ENCODE data around the gene TENM3.

TENM3 gene

GRCh38 chr4:182564724-182565369, 321.6 kb downstream of the TENM3 start:
- Mint-ChIP-seq H3K4me1 (peaks cover 15% of the 10 kb centered on the region), H3K36me3 (ENCODE audit: low read depth) (peaks cover 23% of the 10 kb centered on the region), H3K9me3 (no peaks in the 10 kb centered on the region), H3K4me3 (no peak overlapping the region), H3K27ac (no peak overlapping the region), H3K27me3 (ENCODE audit: low read depth) (no peaks in the 10 kb centered on the region)
- TF ChIP-seq CTCF (IDR thresholded peaks at IDR 0.05; ENCODE audit: unreplicated experiment in 3 of 3), result no peak

GRCh38 chr4:182567119-182567518, 323.9 kb downstream of the TENM3 start:
- Mint-ChIP-seq H3K27ac (no peak overlapping the region), H3K4me3 (no peak overlapping the region), H3K4me1 (peaks cover 8% of the 10 kb centered on the region), H3K27me3 (ENCODE audit: low read depth) (no peaks in the 10 kb centered on the region), H3K9me3 (no peaks in the 10 kb centered on the region), H3K36me3 (ENCODE audit: low read depth) (peaks cover 23% of the 10 kb centered on the region)
- TF ChIP-seq CTCF (IDR thresholded peaks at IDR 0.05; ENCODE audit: unreplicated experiment in 3 of 3), result no peak

DNA sequence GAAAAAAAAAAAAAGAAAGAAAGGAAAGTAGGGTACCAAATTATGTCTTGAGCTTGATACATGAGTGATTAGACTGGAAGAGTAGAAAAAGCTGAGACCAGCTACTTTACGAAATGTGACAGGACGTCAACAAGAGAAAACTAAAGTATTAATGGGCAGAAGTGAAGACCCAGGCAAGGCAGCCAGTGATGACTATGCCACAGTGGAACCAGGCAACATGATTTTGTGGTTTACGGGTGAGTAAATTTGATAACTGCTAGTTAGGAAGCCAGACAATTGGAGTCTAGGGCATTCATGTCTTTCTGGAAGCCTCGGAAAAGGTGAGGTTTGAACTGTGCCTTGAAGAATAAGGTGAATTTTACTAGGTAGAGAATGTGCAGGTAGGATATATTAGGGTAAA, 326.4 kb downstream of the TENM3 start:
- TF ChIP-seq CTCF (IDR thresholded peaks at IDR 0.05; ENCODE audit: unreplicated experiment in 3 of 3), result no peak
- no peak overlapping the region for H3K4me3 Mint-ChIP-seq

GRCh38 chr4:182574706-182575105, 331.5 kb downstream of the TENM3 start:
- H3K27me3 Mint-ChIP-seq (ENCODE audit: low read depth), result no peaks in the 10 kb centered on the region
- TF ChIP-seq CTCF (IDR thresholded peaks at IDR 0.05; ENCODE audit: unreplicated experiment in 3 of 3), result no peak
- no peak overlapping the region for H3K27ac Mint-ChIP-seq
- peaks cover 7% of the 10 kb centered on the region for H3K4me1 Mint-ChIP-seq
- no peaks in the 10 kb centered on the region for H3K9me3 Mint-ChIP-seq
- peaks cover 5% of the 10 kb centered on the region for H3K36me3 Mint-ChIP-seq (ENCODE audit: low read depth)
- H3K4me3 Mint-ChIP-seq, result no peak overlapping the region

More for the DNA sequence above, 326.4 kb downstream of the TENM3 start:
- Mint-ChIP-seq H3K27me3 (ENCODE audit: low read depth) (no peaks in the 10 kb centered on the region), H3K9me3 (no peaks in the 10 kb centered on the region), H3K27ac (no peak overlapping the region), H3K36me3 (ENCODE audit: low read depth) (peaks cover 15% of the 10 kb centered on the region), H3K4me1 (peaks cover 6% of the 10 kb centered on the region)

DNA sequence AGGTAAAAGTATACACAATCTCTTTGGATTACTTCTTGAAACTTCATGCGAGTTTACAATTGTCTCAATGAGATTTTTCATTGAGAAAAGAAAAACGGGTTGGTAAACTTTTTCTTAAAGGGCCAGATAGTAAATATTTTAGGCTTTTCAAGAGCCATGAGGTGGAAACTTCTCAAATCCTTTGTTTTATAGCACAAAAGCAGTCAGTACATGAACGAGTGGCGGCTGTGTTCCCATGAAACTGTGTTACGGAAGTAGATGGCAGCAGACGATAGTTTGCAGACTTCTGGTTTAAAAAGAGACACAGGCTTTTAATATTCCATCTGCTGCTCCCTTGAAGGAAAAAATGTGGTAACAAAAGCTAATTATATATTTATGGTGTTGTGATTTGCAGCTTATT, 332.0 kb downstream of the TENM3 start:
- no peak overlapping the region for H3K27ac Mint-ChIP-seq
- H3K36me3 Mint-ChIP-seq (ENCODE audit: low read depth), result peaks cover 5% of the 10 kb centered on the region
- H3K4me3 Mint-ChIP-seq, result no peak overlapping the region
- no peaks in the 10 kb centered on the region for H3K27me3 Mint-ChIP-seq (ENCODE audit: low read depth)
- H3K4me1 Mint-ChIP-seq, result peaks cover 7% of the 10 kb centered on the region
- H3K9me3 Mint-ChIP-seq, result no peaks in the 10 kb centered on the region
- TF ChIP-seq CTCF (IDR thresholded peaks at IDR 0.05; ENCODE audit: unreplicated experiment in 3 of 3), result no peak

GRCh38 chr4:182576601-182577289, 333.5 kb downstream of the TENM3 start:
- peaks cover 5% of the 10 kb centered on the region for H3K36me3 Mint-ChIP-seq (ENCODE audit: low read depth)

More at GRCh38 chr4:182576601-182577289, 333.5 kb downstream of the TENM3 start:
- Mint-ChIP-seq H3K27ac (no peak overlapping the region), H3K27me3 (ENCODE audit: low read depth) (no peaks in the 10 kb centered on the region), H3K4me3 (no peak overlapping the region), H3K4me1 (peaks cover 7% of the 10 kb centered on the region), H3K9me3 (no peaks in the 10 kb centered on the region)
- no peak for TF ChIP-seq CTCF (IDR thresholded peaks at IDR 0.05; ENCODE audit: unreplicated experiment in 3 of 3)

Measured in nephron (organoid).